Stimulated activated naive B cell treated with anti-CD40 and anti-IgM and Interleukin-4, amounts not matched to agents 10 μg/mL and 1 μg/mL and 100 μg/mL, for 72 hours (primary cell): ENCODE results near the gene NEK3.
"Not testable (repeated sequence)": the region's sequence is repeated elsewhere in the genome, so short reads cannot be mapped to it uniquely, and the experiment has no call there.

Experiments
- ATAC-seq, 2 donors: fragments of 150-1000 bp; cut with Tn5 transposase; replicated peaks; 2 replicates each; pipeline ENCODE4 v1.10.0; 2021; ENCODE audit warnings: moderate library complexity in 1 of 2
- DNase-seq: peaks from one replicate; pipeline ENCODE4 v3.0.0; 2021
- H3K27ac Mint-ChIP-seq: one replicate; pipeline ENCODE4 v1.8.0; 2022; ENCODE audit warnings: mild to moderate bottlenecking, mixed read lengths
- H3K27me3 Mint-ChIP-seq, 2 donors: one replicate each; pipeline ENCODE4 v1.8.0; 2022; ENCODE audit warnings: mixed read lengths in 2 of 2
- H3K36me3 Mint-ChIP-seq, 2 donors: one replicate each; pipeline ENCODE4 v1.8.0; 2022; ENCODE audit warnings: mixed read lengths in 2 of 2, mild to moderate bottlenecking in 1 of 2
- H3K4me1 Mint-ChIP-seq, 2 donors: one replicate each; pipeline ENCODE4 v1.8.0; 2022; ENCODE audit warnings: mixed read lengths in 2 of 2, mild to moderate bottlenecking in 1 of 2
- H3K4me3 Mint-ChIP-seq, 2 donors: one replicate each; pipeline ENCODE4 v1.8.0; 2022; ENCODE audit warnings: mild to moderate bottlenecking in 2 of 2, mixed read lengths in 2 of 2, moderate library complexity in 1 of 2
- H3K9me3 Mint-ChIP-seq, 2 donors: one replicate each; pipeline ENCODE4 v1.8.0; 2022; ENCODE audit warnings: mixed read lengths in 2 of 2, mild to moderate bottlenecking in 1 of 2

Gene NEK3

GRCh38 chr13:52118595-52118994 is 40.8 kb downstream of the NEK3 start:
- ATAC-seq: no peak
- Mint-ChIP-seq H3K4me3 (no peak overlapping the region), H3K27me3 (peaks cover 7 to 15% of the 10 kb centered on the region in 2 donors), H3K9me3 (no peaks in the 10 kb centered on the region), H3K4me1 (peaks cover 0 to 5% of the 10 kb centered on the region in 2 donors), H3K27ac (no peak overlapping the region), H3K36me3 (no peaks in the 10 kb centered on the region)
- no peak for DNase-seq

DNA sequence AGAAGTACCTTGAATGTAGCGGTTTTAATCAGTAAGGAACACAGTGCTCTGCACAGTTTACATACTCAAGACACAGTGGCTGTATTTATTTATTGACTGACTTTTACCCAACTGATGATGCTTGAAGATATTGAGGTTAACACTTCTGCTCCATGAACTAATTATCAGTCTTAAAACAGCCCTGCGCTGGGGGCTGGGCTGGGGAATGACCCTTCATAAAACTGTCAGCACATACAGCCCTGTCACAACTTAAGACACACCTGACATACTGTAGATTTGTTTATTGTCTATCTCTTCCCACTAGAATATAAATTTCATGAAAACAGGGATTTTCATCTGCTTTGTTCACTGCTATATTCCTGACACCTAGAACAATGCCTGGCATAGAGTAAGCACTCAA is 41.3 kb downstream of the NEK3 start:
- H3K9me3 Mint-ChIP-seq: no peaks in the 10 kb centered on the region
- H3K36me3 Mint-ChIP-seq: no peaks in the 10 kb centered on the region
- DNase-seq (no peak), ATAC-seq (no peak)
- no peak overlapping the region for H3K4me3 Mint-ChIP-seq
- H3K4me1 Mint-ChIP-seq: peaks cover 0 to 5% of the 10 kb centered on the region in 2 donors
- peaks cover 7 to 15% of the 10 kb centered on the region in 2 donors for H3K27me3 Mint-ChIP-seq
- H3K27ac Mint-ChIP-seq: no peak overlapping the region

GRCh38 chr13:52112591-52112990 is 46.8 kb downstream of the NEK3 start:
- Mint-ChIP-seq H3K36me3 (no peaks in the 10 kb centered on the region), H3K27me3 (peaks cover 18 to 20% of the 10 kb centered on the region in 2 donors), H3K27ac (no peak overlapping the region), H3K9me3 (peaks cover 0 to 2% of the 10 kb centered on the region in 2 donors), H3K4me1 (peaks cover 0 to 5% of the 10 kb centered on the region in 2 donors), H3K4me3 (no peak overlapping the region)
- DNase-seq: no peak
- no peak for ATAC-seq

- peaks cover 12 to 13% of the 10 kb centered on the region in 2 donors for H3K27me3 Mint-ChIP-seq
- no peak overlapping the region for H3K27ac Mint-ChIP-seq
- H3K4me3 Mint-ChIP-seq: no peak overlapping the region
- DNase-seq (no peak), ATAC-seq (no peak)
- H3K4me1 Mint-ChIP-seq: no peaks in the 10 kb centered on the region
- H3K36me3 Mint-ChIP-seq: no peaks in the 10 kb centered on the region
- peaks cover 0 to 2% of the 10 kb centered on the region in 2 donors for H3K9me3 Mint-ChIP-seq
These were observed 50.2 kb downstream of the NEK3 start for GRCh38 chr13:52109116-52109670.

DNA sequence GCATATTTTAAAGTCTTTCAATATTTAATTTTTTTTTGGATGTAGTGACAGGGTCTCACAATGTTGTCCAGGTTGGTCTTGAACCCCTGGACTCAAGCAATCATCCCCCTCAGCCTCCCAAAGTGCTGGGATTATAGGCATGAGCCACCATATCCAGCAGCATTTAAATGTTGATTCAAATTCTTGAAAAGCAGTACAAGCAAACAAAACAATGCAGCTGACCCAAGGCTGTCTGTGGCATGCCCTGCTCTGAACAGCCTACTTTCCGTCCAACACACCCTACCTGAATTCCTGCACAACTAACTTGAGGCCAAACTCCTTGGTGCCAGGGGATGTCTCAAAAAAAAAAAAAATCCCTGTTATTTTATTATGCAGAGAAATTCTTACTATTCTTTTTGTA is 53.6 kb downstream of the NEK3 start:
- no peak overlapping the region for H3K4me3 Mint-ChIP-seq
- no peak for DNase-seq
- H3K9me3 Mint-ChIP-seq: peaks cover 0 to 2% of the 10 kb centered on the region in 2 donors
- H3K27ac Mint-ChIP-seq: no peak overlapping the region
- peaks cover 11 to 15% of the 10 kb centered on the region in 2 donors for H3K27me3 Mint-ChIP-seq
- H3K4me1 Mint-ChIP-seq: no peaks in the 10 kb centered on the region
- H3K36me3 Mint-ChIP-seq: no peaks in the 10 kb centered on the region
- ATAC-seq: no peak

DNA sequence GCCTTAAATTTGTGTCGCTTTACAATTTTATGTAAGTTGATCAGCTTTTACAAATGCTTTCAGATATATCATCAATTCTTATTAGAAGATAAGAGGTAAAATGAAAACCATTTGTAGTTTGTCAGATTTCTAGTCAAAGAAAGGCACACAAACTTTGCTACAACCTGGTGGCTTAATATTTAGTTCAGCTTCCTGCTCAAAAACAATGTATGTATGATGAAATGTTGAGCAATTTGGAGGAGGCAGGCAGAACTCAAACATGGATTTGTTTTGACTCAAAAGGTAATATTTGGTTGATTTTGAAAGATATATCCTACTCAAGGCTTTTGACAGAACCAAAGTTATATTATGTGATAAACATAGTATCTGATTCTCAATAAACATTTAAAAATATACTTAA is 54.8 kb downstream of the NEK3 start:
- peaks cover 5 to 9% of the 10 kb centered on the region in 2 donors for H3K27me3 Mint-ChIP-seq
- H3K4me1 Mint-ChIP-seq: no peaks in the 10 kb centered on the region
- H3K36me3 Mint-ChIP-seq: no peaks in the 10 kb centered on the region
- DNase-seq (no peak), ATAC-seq (no peak)
- no peak overlapping the region for H3K4me3 Mint-ChIP-seq
- no peak overlapping the region for H3K27ac Mint-ChIP-seq
- peaks cover 0 to 2% of the 10 kb centered on the region in 2 donors for H3K9me3 Mint-ChIP-seq

- no peak for ATAC-seq
- Mint-ChIP-seq H3K27me3 (peaks cover 5 to 9% of the 10 kb centered on the region in 2 donors), H3K9me3 (no peaks in the 10 kb centered on the region), H3K36me3 (no peaks in the 10 kb centered on the region), H3K4me3 (no peak overlapping the region), H3K4me1 (no peaks in the 10 kb centered on the region), H3K27ac (no peak overlapping the region)
- no peak for DNase-seq
These were observed 56.0 kb downstream of the NEK3 start for GRCh38 chr13:52103386-52103785.

- H3K4me3 Mint-ChIP-seq, H3K27me3 Mint-ChIP-seq, H3K27ac Mint-ChIP-seq, DNase-seq, ATAC-seq, H3K9me3 Mint-ChIP-seq, H3K4me1 Mint-ChIP-seq, H3K36me3 Mint-ChIP-seq: not testable (repeated sequence)
These were observed 57.0 kb downstream of the NEK3 start for GRCh38 chr13:52102423-52102822.

DNA sequence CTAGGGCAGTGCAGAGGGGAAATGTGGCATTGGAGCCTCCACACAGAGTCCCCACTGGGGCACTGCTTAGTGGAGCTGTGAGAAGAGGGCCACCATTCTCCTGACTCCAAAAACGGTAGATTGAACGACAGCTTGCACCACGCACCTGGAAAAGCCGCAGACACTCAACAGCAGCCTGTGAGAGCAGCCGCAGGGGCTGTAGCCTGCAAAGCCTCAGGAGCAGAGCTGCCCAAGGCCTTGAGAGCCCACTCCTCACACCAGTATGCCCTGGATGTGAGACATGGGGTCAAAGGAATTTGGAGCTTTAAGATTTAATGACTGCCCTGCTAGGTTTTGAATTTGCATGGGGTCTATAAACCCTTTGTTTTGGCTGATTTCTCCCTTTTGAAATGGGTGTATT is 62.2 kb downstream of the NEK3 start:
- Mint-ChIP-seq H3K4me3 (no peak overlapping the region), H3K4me1 (no peaks in the 10 kb centered on the region), H3K9me3 (peaks cover 0 to 5% of the 10 kb centered on the region in 2 donors), H3K27me3 (peaks cover 12% of the 10 kb centered on the region in 2 donors), H3K36me3 (no peaks in the 10 kb centered on the region), H3K27ac (no peak overlapping the region)
- ATAC-seq (no peak), DNase-seq (no peak)

DNA sequence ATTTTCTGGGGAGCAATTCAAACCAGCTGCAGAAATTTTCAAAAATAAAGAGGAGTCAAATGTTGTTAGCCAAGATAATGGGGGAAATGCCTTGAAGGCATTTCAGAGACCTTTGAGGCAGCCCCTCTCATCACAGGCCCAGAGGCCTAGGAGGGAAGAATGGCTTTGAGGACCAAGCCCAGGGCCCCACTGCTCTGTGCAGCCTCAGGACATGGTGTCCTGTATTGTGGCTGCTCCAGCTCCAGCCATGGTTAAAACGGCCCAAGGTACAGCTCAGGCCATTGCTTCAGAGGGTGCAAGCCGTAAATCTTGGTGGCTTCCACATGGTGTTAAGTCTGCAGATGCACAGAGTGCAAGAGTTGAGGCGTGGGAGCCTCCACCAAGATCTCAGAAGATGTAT is 62.6 kb downstream of the NEK3 start:
- Mint-ChIP-seq H3K9me3 (peaks cover 0 to 5% of the 10 kb centered on the region in 2 donors), H3K27me3 (peaks cover 8 to 9% of the 10 kb centered on the region in 2 donors), H3K4me1 (no peaks in the 10 kb centered on the region), H3K4me3 (no peak overlapping the region), H3K27ac (no peak overlapping the region), H3K36me3 (no peaks in the 10 kb centered on the region)
- no peak for DNase-seq
- ATAC-seq: no peak

GRCh38 chr13:52096062-52096461 is 63.3 kb downstream of the NEK3 start:
- Mint-ChIP-seq H3K4me3 (no peak overlapping the region), H3K27me3 (peaks cover 4 to 7% of the 10 kb centered on the region in 2 donors), H3K4me1 (no peaks in the 10 kb centered on the region), H3K36me3 (no peaks in the 10 kb centered on the region), H3K27ac (no peak overlapping the region), H3K9me3 (peaks cover 0 to 5% of the 10 kb centered on the region in 2 donors)
- no peak for ATAC-seq
- no peak for DNase-seq

DNA sequence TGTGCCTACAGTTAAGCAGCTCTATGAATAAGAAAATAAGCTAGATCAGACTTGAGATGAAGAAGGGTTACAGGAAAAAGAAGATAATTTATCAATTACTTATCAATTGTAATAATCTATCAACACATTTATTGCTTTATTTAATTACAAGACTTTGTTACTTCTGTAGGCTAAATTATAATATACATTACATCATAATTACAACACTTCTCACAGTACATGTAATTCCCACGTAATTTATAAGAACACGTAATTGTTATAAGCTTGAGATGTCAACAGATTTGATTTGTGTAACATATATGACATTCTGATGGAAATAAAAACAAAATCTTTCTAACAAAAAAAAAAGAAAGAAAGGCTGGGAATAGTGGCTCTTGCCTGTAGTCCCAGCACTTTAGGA is 67.3 kb downstream of the NEK3 start:
- ATAC-seq (no peak), DNase-seq (no peak)
- Mint-ChIP-seq H3K9me3 (peaks cover 0 to 5% of the 10 kb centered on the region in 2 donors), H3K27ac (no peak overlapping the region), H3K36me3 (no peaks in the 10 kb centered on the region), H3K4me1 (no peaks in the 10 kb centered on the region), H3K27me3 (peaks cover 12 to 20% of the 10 kb centered on the region in 2 donors), H3K4me3 (no peak overlapping the region)

DNA sequence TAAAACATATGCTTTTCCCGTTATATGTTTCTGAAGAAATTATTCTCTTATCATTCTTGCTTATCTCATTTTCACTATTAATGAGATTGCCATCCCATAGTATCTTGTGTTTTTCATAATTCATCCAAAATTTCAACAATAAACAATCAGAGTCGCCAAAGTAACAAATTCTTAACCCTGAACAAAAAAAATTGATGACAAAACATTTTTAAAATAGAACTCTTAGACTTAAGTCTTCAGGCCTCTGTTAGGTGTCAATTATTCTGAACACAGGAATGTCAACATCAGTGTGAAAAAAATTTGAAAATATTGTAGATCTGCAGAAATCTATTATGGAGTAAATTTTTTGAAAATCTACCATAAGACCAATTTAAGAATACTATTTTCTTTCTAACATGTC is 67.9 kb downstream of the NEK3 start:
- Mint-ChIP-seq H3K9me3 (peaks cover 0 to 4% of the 10 kb centered on the region in 2 donors), H3K27me3 (peaks cover 12 to 20% of the 10 kb centered on the region in 2 donors), H3K4me1 (no peaks in the 10 kb centered on the region), H3K4me3 (no peak overlapping the region), H3K27ac (no peak overlapping the region), H3K36me3 (no peaks in the 10 kb centered on the region)
- ATAC-seq: no peak
- DNase-seq: no peak

GRCh38 chr13:52085421-52085820 is 74.0 kb downstream of the NEK3 start:
- Mint-ChIP-seq H3K27ac (no peak overlapping the region), H3K27me3 (peaks cover 20 to 26% of the 10 kb centered on the region in 2 donors), H3K9me3 (peaks cover 0 to 1% of the 10 kb centered on the region in 2 donors), H3K4me3 (no peak overlapping the region), H3K36me3 (no peaks in the 10 kb centered on the region), H3K4me1 (no peaks in the 10 kb centered on the region)
- ATAC-seq (no peak), DNase-seq (no peak)

DNA sequence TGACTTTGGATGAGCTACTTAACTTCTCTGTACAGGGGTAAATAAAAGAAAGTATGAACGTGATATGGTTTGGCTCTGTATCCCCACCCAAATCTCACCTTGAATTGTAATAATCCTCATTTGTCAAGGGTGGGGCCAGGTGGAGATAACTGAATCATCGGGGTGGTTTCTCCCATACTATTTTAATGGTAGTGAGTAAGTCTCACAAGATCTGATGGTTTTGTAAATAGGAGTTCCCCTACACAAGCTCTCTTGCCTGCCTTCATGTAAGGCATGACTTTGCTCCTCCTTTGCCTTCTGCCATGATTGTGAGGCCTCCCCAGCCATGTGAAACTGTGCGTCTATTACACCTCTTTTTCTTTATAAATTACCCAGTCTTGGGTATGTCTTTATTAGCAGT is 74.4 kb downstream of the NEK3 start:
- H3K4me3 Mint-ChIP-seq, H3K36me3 Mint-ChIP-seq, ATAC-seq, H3K4me1 Mint-ChIP-seq, H3K27ac Mint-ChIP-seq, DNase-seq, H3K9me3 Mint-ChIP-seq: not testable (repeated sequence)
- H3K27me3 Mint-ChIP-seq: peaks cover 17 to 26% of the 10 kb centered on the region in 2 donors
